22Rv1 (cell line): ENCODE measurements around the gene MFAP3L.

Experiments used
- H3K27ac ChIP-seq: fragments of 450-650 bp; 2 replicates; pipeline ENCODE4 v1.5.1; 2017
- ZFX ChIP-seq: fragments of 450-650 bp; IDR thresholded peaks from 2 replicates; pipeline ENCODE4 v1.6.1; 2017; ENCODE audit warnings: antibody characterized with exemption, borderline replicate concordance
- TF ChIP-seq, protein P1 (sequence below): fragments of 450-650 bp; IDR thresholded peaks from 2 replicates; pipeline ENCODE4 v1.5.1; 2017; ENCODE audit warnings: mild to moderate bottlenecking

Gene MFAP3L

DNA sequence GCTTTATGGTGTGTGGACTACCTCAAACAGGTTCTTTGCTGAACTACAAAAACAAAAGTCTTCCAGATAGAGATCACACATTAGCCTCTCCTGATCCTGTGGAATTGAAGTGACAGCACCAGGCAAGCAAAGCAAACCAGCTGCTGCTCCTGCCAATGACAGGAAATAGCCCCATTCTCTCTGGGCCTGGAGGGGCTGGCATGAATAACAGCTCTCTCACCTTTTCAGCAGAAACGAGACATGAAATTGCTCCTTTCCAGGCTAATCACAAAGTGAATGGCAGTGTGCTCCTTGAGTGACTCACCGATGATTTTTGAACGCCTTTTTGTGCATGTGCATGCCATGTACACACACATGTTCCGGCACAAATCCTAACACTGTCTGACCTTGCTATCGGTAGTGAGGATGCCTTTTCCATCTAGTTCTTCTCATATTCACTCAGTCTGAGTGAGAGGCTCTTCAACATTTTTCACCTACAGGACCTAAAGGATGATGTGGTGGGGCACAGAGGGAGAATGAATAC lies 24.4 kb downstream of the MFAP3L start:
- no peak overlapping the region for H3K27ac ChIP-seq
- TF ChIP-seq, protein P1, sequence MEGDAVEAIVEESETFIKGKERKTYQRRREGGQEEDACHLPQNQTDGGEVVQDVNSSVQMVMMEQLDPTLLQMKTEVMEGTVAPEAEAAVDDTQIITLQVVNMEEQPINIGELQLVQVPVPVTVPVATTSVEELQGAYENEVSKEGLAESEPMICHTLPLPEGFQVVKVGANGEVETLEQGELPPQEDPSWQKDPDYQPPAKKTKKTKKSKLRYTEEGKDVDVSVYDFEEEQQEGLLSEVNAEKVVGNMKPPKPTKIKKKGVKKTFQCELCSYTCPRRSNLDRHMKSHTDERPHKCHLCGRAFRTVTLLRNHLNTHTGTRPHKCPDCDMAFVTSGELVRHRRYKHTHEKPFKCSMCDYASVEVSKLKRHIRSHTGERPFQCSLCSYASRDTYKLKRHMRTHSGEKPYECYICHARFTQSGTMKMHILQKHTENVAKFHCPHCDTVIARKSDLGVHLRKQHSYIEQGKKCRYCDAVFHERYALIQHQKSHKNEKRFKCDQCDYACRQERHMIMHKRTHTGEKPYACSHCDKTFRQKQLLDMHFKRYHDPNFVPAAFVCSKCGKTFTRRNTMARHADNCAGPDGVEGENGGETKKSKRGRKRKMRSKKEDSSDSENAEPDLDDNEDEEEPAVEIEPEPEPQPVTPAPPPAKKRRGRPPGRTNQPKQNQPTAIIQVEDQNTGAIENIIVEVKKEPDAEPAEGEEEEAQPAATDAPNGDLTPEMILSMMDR = no peak
- no peak for TF ChIP-seq ZFX

DNA sequence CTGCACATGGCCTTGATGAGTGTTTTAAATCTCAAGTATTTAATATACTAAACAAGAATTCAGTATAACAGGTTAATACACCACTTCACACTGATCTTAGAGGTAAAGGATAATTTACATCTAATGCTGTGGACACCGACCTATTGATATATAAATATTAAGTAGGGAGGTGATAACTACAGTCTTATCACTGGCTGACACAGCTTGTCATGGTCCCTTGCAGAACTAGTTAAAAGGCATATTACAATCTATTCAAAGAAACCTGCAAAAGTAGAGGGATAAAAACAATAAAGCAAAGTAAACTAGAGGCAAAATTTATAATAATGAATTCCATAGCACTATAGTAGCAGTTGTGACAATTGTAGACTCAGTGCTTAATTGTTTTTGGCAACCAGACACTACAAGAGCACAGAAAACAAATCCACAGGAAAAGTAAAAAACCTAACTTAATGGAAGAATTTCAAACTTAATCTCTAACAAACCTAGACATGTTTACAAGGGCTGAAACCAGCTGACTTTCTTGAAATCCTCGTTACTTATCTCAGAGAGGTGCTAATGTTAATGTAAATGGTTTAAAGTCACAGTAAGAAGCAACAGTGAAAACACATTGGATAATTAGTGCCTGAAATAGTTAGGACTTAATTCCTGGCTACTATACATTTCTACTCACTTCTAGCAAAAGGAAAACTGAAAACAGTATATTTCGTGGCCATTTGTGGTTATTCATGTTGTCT lies 25.0 kb downstream of the MFAP3L start:
- H3K27ac ChIP-seq = no peak overlapping the region
- TF ChIP-seq, protein P1 = no peak
- TF ChIP-seq ZFX = no peak

DNA sequence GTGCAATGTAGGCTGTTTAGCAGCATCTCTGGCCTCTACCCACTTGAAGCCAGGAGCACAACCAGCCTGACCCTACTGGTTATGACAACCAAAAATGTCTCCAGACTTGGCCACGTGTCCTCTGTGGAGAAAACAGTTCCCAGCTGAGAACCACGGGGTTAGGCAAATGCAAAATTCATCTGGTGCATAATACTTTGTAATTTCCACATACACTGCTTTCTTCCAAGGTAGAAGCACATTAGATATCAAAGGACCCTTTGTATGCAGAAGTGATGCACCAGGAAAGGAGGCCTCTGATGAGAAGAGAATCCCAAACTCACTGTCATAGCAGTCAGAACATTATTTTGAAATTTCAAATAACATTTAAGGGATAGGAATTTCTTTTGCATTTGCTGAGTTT lies 26.3 kb downstream of the MFAP3L start:
- no peak for TF ChIP-seq ZFX
- TF ChIP-seq, protein P1 = no peak
- H3K27ac ChIP-seq = no peak overlapping the region

DNA sequence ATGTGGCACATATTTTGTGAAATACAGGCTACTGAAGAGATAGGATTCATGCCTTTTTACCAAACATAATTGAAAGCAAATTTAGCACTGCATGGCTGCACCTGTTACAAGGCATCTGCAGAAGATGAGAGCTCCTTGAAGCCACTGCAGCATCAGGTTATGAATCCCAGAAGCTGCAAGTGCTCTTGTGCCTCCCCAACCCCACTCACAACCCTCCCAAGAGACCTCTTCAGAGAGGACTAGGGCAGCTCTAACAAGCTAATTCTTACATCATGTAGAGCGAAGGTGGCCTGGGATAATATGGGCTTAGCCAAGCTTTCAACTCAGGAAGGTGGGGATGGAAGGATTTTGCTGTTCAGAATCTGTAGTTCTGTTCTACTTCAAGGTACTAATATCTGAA lies 27.2 kb downstream of the MFAP3L start:
- H3K27ac ChIP-seq = no peak overlapping the region
- TF ChIP-seq, protein P1 = no peak
- no peak for TF ChIP-seq ZFX

DNA sequence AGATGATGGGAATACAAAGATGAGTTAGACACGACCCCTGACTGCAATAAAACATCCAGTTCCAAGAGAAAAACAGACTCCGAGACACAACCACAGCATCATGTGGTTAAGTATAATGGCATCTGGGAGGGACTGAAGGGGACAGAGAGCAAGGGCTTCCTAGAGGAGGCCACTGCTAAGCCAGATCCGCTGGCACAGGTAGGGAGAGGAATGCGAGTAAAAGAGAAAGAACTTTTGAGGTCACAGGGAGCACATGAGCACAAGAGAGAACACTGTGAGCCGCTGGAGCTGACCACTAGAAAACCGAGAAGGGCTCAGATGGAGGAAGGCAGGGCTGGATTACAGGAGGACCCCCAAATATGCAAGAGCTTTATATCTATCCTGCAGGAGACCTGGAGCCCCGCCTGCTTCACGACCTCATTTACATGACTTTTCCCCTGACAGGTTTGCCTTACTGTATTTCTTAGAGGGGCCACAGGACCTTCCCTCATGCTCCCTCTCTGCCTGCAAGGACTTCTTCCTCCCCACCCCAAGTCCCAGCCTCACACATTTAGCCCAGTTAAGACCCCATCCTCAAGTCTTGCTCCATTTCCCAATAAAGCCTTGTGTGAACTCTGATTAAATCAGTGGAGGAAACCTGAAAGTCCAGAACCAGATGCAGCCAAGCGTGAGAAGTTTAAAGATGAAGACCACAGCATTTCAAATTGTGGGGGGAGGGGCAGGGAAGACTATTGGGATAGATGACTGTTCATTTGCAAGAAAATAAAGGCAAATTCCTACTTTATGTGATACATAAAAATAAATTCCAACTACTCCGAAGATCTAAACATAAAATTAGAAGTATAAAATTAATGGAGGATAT lies 29.6 kb downstream of the MFAP3L start:
- H3K27ac ChIP-seq = no peak overlapping the region
- TF ChIP-seq ZFX = no peak
- TF ChIP-seq, protein P1 = no peak

DNA sequence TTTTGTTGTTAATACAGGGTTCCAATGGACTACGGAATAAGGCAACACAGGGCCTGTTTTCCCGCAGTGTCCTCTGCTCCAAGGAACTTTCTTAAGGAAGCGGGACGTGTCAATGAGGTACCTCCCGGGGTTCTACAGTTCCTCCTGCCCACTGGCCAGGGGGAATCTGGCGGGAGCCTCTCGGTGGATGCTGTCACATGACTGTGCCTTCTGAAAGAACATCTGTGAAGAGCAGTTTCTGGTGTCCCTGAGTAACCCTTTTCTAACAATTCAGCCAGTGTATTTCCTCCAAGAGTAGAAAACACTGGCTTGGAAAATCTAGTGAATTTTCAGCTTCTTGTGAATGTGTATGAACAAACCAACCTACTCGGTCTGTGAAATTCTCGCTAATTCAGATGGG lies 32.7 kb downstream of the MFAP3L start:
- no peak for TF ChIP-seq ZFX
- TF ChIP-seq, protein P1 = no peak
- no peak overlapping the region for H3K27ac ChIP-seq

DNA sequence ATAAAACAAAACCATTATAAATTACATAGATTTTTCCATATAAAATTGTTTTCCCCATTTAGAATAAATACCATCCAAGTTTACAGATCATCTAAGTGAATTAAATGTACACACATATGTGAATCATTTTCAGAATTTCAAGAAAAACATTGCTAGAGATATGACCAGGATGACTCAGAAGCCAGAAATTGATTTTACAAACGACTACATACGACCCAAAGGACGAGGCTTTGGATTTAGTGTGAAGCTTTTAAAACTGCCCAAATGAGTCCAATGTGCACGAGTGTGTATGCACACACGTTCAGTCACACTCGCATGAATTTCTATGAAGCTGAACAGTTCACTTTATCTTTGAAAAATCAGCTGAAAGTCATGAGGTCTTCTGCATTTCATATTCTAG lies 37.9 kb downstream of the MFAP3L start:
- TF ChIP-seq ZFX = no peak
- TF ChIP-seq, protein P1 = no peak

More for the DNA sequence above, 37.9 kb downstream of the MFAP3L start:
- no peak overlapping the region for H3K27ac ChIP-seq
